HG03432 (cell line): ENCODE results near the gene TMEM114.

Experiments used
- ATAC-seq: cut with Tn5 transposase; IDR thresholded peaks from one replicate; pipeline ENCODE4 v1.9.1; 2021; ENCODE audit warnings: mild to moderate bottlenecking, moderate library complexity; ENCODE audit not compliant: unreplicated experiment

TMEM114 gene

DNA sequence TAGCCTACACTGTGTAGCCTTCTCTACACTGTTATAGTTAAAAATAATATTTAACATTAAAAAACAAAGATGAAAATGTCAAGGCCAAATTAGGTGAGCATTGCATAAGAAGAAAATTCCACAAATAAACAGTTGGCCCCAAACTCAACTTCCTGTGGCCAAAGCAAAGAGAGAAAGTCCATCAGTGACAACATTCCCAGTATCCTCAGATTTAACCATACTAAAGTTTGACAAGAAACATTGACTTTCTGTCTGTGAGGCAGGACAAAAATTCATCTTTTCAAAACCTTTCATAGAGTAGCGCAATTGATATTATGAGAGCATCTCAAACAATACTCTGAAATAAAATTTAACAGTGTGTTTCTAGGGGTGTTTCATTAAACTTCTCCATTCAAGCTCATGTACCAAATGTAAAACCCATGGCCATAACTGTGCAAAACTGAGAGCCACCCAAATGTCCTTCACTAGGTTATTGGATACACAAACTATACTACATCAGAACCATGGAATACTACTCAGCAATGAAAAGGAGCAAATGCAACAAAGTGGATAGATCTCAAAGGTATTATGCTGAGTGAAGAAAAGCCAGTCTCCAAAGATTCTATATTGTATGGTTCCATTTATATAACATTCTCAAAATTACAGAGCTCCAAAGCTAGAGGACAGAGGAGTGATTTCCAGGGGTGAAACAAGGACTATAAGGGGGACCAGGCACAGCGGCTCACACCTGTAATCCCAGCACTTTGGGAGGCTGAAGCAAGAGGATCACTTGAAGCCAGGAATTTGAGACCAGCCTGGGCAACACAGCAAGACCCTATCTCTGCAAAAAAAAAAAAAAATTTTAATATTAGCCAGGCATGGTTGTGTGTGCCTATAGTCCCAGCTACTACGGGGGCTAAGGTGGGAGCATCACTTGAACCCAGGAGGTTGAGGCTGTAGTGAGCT lies 38.7 kb downstream of the TMEM114 start:
- no peak for ATAC-seq

DNA sequence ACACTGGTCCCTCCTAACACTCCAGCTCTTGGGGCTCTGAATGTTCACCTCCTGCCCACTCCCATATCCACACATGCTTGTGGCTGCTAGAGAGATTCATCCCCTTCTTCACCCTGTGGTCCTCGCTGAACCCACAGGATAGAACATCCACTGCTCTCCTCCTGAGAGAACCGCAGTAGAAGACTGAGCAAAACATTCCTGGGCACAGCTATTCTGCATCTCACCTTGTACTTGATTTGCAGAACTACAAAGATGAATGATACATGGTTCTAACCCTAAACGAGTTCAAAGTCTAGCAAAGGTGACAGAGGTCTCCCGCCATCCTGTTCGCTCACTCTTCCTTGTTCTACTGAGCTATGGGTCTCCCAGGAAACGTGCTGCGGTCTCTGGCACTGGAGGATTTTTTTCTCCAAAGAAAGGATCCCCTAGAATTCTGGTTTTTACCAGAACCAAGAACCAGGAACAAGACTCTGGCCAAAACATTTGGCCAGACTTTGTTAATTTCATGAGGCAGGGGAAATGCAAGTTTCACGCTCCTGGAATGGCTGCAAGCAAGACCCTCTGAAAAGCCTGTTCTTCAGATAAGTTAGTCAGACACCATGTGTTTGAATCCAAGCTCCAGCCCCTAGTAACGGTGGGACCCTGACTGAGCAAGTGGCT lies 39.5 kb downstream of the TMEM114 start:
- no peak for ATAC-seq

DNA sequence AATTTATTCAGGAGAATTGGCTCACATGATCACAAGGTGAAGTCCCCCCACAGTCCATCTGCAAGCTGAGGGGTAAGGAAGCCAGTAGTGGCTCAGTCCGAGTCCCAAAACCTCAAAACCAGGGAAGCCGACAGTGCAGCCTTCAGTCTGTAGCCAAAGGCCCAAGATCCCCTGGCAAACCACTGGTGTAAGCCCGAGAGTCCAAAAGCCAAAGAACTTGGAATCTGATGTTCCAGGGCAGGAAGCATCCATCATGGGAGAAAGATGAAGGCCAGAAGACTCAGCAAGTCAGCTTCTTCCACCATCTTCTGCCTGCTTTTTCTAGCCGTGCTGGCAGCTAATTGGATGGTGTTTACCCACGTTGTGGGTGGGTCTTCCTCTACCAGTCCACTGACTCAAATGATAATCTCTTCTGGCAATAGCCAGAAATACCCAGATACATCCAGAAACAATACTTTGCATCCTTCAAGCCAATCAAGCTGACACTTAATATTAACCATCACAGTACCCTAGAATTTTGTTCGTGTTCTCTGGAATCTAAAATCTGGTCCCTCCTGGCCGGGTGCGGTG lies 40.4 kb downstream of the TMEM114 start:
- no peak for ATAC-seq

DNA sequence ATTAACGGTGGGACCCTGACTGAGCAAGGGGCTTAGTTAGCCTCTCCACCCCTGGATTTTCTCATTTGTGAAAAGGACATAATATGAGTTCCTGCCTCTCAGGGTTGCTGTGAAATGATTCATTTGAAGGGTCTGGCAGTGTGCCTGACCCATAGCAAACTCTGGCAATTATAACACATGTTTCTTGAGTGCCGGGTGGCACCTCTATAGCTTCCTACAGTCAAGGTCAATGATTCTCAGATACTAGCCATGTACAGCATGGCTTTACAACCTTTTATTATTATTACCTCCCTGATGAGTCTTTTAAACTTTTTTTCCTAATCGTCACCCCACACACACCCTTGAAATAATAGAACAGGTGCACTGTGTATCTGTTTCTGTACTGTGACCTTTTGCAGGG lies 42.1 kb downstream of the TMEM114 start:
- no peak for ATAC-seq

DNA sequence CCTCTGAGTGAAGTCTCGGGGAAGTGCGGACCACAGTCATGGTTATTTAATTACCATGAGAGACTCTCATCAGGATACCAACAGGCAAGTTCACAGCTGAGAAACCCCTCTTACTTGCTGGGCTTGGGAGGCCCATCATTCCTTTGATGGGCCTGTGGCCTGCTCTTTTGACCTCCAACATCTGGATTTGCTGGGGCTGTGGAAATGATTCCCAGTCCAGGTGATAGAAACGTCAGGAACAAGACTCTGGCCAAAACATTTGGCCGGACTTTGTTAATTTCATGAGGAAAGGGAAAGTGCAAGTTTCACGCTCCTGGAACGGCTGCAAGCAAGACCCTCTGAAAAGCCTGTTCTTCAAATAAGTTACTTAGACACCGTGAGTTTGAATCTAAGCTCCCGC lies 42.5 kb downstream of the TMEM114 start:
- no peak for ATAC-seq

DNA sequence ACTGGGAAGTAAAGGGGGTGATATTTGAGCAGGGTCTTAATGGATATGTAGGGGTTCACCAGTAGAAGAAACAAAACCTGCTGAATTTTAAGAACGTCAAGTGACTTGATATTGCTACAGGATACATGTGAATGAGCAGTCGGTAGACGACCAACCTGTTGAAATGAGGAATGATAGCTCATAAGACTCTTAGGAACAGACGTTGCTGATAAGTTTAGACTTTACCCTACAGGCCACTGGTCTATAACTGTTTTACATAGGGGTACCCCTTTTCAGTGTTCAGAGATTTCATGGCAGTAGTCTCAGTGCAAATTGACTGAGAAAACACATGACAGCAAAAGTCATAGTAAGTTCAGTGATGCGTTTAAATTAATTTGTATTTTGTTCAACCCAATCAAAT lies 45.9 kb downstream of the TMEM114 start:
- ATAC-seq: no peak

DNA sequence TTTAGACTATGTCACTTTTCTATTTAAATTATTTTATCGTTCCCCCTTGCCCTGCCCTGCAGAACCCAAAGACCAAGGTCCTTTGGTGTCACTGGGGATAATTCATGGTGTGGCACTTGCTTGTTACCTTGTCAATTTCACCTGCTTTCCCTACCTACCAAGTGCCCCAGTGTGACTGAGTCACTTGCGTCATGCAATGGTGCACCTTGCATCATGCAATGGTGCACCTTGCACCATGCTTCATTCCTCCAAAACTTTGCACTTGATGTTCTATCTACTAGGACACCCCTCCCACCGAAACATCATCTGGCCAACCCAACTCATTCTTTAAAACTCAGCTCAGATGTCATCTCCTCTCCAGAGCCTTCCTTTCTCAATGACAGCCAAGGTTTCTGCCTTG lies 47.1 kb downstream of the TMEM114 start:
- ATAC-seq: no peak

DNA sequence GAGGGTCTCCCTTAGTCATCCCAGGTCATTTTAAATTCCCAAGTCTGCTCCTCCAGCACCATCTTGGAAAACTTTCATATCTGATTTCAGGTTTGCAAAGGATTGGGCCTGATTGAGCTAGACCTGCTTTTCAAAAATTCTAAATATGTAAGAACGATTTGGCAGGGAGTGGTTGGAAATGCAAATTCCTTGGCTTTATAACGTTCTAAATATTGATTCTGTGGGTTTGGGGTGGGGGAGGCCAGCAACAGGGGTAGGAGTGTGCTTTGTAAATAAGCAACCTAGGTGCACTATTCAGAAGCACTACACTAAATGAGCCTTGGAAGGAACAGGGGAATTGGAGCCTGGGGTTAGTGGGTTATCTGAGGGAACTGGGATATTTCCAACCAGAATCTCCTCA lies 47.9 kb downstream of the TMEM114 start:
- no peak for ATAC-seq

DNA sequence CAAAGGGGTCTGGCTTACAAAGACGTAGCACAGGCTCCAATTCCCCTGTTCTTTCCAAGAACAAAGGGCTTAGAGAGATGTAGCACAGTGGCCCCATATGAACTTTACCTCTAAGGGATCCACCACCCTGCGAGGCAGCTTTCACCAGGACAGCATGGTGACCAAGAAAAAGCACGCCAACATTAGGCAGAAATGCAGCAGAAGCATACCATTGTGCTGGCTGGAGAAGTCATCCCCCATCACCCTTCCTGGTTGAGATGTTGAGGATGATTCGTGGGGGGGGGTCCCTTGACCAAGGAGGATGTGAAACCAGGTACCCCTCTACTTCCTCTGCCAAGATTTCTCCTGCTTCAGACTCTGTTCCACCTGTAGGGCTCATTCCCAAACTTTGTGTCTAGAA lies 48.4 kb downstream of the TMEM114 start:
- ATAC-seq: no peak

DNA sequence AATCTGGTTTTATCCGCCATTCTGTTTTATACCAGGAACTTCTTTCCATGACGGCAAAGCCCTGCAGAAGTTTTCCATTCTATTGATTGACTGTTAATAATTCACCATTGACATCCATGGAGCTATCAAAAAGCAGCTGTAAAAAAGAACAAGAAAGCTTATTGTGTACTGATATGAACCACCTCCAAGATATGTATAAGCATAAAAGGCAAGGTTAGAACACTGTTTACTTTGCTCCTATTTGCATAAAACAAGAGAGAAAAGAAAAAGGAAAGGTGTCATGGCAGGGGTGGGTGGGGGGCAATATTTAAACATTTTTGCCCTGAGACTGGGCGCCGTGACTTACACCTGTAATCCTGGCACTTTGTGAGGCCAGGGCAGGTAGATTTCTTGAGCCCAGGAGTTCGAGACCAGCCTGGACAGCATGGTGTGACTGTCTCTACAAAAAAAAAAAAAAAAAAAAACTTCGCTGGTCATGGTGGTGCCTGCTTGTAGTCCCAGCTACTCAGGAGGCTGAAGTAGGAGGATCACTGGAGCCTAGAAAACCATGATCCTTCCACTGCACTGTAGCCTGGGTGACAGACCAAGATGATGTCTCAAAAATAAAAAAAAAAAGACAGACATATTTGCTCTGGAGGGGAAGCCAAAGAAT lies 52.5 kb downstream of the TMEM114 start:
- no peak for ATAC-seq

DNA sequence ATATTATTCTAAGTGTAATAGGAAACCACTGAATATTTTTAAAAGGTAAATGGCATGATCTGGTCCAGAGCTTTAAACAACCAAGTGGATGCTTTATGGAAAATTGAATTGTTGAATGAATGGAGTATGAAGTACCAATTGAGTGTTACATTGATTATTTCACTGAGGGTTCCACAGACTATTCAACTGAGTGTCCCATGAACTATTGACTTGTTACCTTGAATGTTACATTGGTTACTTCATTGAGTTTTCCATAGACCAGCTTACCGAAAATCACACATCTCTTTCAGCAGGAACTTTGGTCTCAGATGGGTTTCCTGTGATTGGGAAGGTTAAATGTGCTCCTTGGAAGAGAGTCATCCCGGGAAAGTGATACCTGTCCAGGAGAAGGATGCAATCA lies 56.8 kb downstream of the TMEM114 start:
- no peak for ATAC-seq

DNA sequence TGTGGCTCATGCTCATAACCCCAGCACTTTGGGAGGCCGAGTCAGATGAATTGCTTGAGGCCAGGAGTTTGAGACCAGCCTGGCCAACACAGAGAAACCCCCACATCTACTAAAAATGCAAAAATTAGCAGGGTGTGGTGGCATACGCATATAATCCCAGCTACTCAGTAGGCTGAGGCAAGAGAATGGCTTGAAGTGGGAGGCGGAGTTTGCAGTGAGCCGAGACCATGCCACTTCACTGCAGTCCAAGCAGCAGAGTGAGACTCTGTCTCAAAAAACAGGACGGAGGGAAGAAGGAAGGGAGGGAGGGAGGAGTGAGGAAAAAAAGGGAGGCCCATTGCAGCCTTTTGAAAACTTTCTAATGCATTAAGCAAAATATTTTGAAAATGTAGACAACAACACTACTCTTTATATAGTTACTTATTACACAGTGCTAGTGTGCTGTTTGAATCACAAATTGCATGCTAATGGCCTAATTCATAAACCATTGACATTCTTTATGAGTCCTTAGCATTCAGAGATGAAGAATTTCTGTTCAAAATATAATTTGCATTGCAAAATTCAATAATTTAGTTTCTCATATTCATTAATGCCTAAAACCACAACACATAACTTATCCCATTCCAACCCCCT lies 59.4 kb downstream of the TMEM114 start:
- no peak for ATAC-seq

DNA sequence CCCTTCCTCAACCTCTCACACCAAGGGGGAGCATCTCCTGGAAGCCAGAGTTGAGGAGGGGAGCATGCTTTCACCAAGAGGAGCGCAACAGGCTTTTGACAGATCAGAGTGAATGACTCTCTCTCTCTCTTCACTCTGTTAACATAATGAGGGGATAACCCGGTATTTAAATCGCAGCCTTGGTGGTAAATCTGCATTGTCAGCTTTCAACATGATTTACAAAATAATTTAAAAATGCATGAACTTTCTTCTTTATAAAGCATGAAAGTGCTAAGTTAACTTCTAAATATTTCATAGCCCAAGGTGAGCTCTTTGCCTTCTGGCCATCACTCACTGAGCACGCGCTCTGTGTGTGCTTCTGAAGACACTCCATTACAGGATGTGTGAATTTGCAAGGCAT lies 61.8 kb downstream of the TMEM114 start:
- ATAC-seq: no peak

DNA sequence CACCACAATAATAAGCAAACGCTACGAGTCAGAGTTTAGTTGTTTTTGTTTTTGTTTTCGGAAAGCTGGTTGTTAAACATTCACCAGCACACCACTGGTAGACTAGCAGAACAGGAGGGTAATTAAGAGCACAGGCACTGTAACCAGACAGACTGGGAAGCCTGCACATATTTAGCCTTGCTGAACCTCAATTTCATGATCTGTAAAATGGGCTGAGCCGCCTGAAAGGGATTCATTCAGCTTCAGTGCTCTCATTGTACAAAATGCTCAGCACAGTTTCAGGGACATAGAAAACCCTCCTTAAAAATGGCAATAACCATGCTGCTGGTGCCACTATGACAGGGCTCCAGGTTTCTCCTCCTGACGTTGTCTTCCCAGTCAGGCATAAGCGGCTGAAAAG lies 66.4 kb downstream of the TMEM114 start:
- ATAC-seq: no peak

DNA sequence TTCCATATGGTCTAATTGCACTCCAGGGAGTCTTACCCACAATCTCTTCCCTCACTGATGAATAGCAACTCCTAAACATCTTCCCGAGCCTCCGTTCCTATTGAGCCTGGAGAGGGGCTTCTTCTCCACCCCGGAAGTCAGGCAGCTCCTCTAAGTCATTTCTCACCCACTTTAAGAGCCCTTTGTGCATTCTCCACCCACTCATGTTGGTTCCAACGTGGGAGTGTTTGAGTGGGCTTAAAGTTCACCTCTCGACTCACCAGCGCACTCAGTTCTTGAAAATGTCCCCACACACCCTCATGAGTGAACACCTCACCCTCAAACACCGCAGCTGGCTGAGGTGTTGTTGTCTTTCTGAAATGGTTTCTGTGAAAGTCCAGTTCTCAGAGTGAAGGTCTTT lies 67.6 kb downstream of the TMEM114 start:
- no peak for ATAC-seq

DNA sequence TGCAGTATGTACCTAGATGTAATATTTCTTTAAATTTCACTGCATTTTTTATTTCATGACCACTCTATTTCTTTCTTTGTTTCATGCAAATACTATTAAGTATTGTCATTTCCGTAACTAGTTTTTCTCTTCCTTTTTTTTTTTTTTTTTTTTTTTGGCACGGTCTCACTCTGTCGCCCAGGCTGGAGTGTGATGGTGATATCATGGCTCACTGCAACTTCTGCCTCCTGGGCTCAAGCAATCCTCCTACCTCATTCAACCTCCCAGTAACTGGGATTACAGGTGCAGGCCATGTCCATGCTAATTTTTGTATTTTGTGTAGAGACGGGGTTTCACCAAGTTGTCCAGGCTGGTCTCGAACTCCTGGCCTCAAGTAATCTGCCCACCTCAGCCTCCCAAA lies 70.7 kb downstream of the TMEM114 start:
- no peak for ATAC-seq
